GM12891 (cell line): ENCODE data around the gene TMEM132D.

Experiments
- POLR2A ChIP-seq: IDR thresholded peaks from 2 replicates; pipeline ENCODE4 v1.6.1; 2011; ENCODE audit warnings: low read depth, low read length, control low read depth
- POLR2AphosphoS5 ChIP-seq: IDR thresholded peaks from 2 replicates; pipeline ENCODE4 v1.6.1; 2011; ENCODE audit warnings: low read depth, low read length, control low read depth
- TAF1 ChIP-seq: IDR thresholded peaks from 2 replicates; pipeline ENCODE4 v1.6.1; 2011; ENCODE audit warnings: low read depth, low read length, control low read depth

DNA sequence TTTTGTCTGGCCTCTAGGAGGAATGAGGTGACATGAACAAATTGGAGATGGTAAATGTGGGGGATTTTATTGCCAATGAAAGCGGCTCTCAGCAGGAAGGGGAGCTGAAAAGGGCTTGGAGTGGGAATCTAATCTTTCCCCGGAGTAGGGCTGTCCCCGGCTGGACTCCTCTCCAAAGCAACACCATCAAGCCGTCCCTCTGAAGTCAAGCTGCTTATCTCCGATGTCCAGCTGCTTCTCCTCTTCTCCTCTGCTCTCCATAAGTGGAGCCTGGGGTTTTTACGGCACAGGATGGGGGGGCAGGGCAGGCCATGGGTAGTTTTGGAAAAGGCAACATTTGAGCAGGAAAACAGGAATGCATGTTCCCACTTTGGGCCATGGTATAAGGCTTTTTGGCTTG is 113.5 kb downstream of the TMEM132D start:
- TF ChIP-seq POLR2AphosphoS5 = no peak
- no peak for TF ChIP-seq POLR2A
- no peak for TF ChIP-seq TAF1
